Upper lobe of right lung (tissue), 1 donor: ENCODE results near the gene SLC24A4. TPM values are rescaled to one million over a fixed set of nuclear protein-coding genes. Genes with fewer than 3 reads are reported as not detected.
A peak's percentile ranks its signal among the peaks of the same experiment; 100 is the strongest.

ENCODE experiments used
- ATAC-seq: fragments of 200-7000 bp; cut with Tn5 transposase; one replicate; pipeline ENCODE4 v1.9.1; 2020; ENCODE audit warnings: mild to moderate bottlenecking, moderate library complexity
- DNase-seq: peaks from one replicate; pipeline ENCODE4 v3.0.0-alpha.2; 2020
- H3K27ac ChIP-seq: fragments of 200-600 bp; one replicate; pipeline ENCODE4 v1.8.0; 2022
- H3K27me3 ChIP-seq: fragments of 200-600 bp; one replicate; pipeline ENCODE4 v1.8.0; 2022; ENCODE audit warnings: mild to moderate bottlenecking
- H3K36me3 ChIP-seq: fragments of 200-600 bp; one replicate; pipeline ENCODE4 v1.8.0; 2022
- H3K4me1 ChIP-seq: fragments of 200-600 bp; one replicate; pipeline ENCODE4 v1.8.0; 2022
- H3K4me3 ChIP-seq: fragments of 200-600 bp; one replicate; pipeline ENCODE4 v1.8.0; 2022; ENCODE audit warnings: mild to moderate bottlenecking
- H3K9me3 ChIP-seq: fragments of 200-600 bp; one replicate; pipeline ENCODE4 v1.8.0; 2022
- CTCF ChIP-seq: fragments of 200-600 bp; IDR thresholded peaks from one replicate; pipeline ENCODE4 v1.8.0; 2022; ENCODE audit warnings: antibody characterized with exemption
- intact Hi-C: fragments of 100-400 bp; cut with DNase I; formaldehyde crosslinking; loops from one replicate; pipeline ENCODE4 v1.11.0; 2022
- total RNA-seq: library from RNA; stranded (reverse); fragmentation: NEBNext Ultra II Directional; extraction: Animal tissue kit (Norgen Biotek cat#: 25700); gene quantifications from one replicate; pipeline ENCODE4 v1.2.1, GENCODE V29; 2021
- donor health status: DM: no; HTN: yes; CAD: no; lungs with severe emphysema.

The SLC24A4 gene
- total RNA-seq, 1 donor from 2014 or later = 1.6 TPM

DNA sequence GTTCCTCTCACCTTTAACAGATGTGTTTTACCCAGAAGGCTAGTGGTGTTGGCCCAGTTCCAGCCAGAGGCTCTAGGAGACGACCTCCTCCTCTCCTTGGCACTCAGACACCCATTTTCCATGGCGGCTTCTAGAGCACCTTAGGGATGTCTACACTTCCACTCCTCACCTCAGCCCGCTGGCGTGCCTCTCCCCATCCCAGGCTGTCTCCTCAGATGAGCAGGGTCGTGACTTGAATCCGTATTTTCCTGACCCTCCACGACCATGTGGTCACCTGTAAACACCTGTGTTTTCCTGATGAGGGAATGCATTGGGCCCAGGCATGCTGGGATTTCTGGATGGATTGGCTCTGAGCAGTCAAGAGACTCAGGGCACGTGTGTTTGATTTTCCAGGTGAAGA is 168.8 kb downstream of the SLC24A4 start:
- no peak for ATAC-seq
- no peak for DNase-seq
- H3K4me1 ChIP-seq = peaks cover 31% of the 10 kb centered on the region
- intact Hi-C loops = no loop called here
- no peak for TF ChIP-seq CTCF
- no peak overlapping the region for H3K27ac ChIP-seq
- no peaks in the 10 kb centered on the region for H3K27me3 ChIP-seq
- H3K4me3 ChIP-seq = no peak overlapping the region
- H3K36me3 ChIP-seq = no peaks in the 10 kb centered on the region
- no peaks in the 10 kb centered on the region for H3K9me3 ChIP-seq

- no peak overlapping the region for H3K4me3 ChIP-seq
- no peaks in the 10 kb centered on the region for H3K36me3 ChIP-seq
- intact Hi-C loops = no loop called here
- H3K27ac ChIP-seq = no peak overlapping the region
- no peaks in the 10 kb centered on the region for H3K9me3 ChIP-seq
- no peak for TF ChIP-seq CTCF
- peaks cover 26% of the 10 kb centered on the region for H3K4me1 ChIP-seq
- DNase-seq (no peak), ATAC-seq (peak; percentile 73)
- no peaks in the 10 kb centered on the region for H3K27me3 ChIP-seq
Observed at GRCh38 chr14:92492258-92492657, 169.3 kb downstream of the SLC24A4 start.

GRCh38 chr14:92493024-92493423 is 170.1 kb downstream of the SLC24A4 start:
- no peak for ATAC-seq
- no peak for TF ChIP-seq CTCF
- Histone ChIP-seq H3K4me1 (peaks cover 21% of the 10 kb centered on the region), H3K27me3 (no peaks in the 10 kb centered on the region), H3K36me3 (no peaks in the 10 kb centered on the region), H3K9me3 (no peaks in the 10 kb centered on the region), H3K27ac (no peak overlapping the region), H3K4me3 (no peak overlapping the region)
- intact Hi-C loops = no loop called here
- no peak for DNase-seq

DNA sequence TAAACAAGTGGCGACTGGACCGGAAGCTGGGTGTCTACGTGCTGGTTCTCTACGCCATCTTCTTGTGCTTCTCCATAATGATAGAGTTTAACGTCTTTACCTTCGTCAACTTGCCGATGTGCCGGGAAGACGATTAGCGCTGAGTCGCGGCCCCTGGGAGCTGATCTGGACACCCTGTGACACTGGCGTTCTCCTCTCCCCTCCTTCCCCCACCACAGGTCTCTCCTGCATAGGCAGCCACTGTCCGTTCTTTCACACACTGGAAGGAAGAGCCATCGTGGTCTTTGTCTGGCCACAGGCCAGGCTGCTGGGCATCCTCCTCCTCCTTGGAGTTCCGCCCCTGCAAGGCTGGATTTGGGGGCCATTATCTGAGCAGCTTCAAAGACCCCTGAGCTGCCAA is 170.5 kb downstream of the SLC24A4 start:
- H3K4me1 ChIP-seq = peaks cover 21% of the 10 kb centered on the region

DNA sequence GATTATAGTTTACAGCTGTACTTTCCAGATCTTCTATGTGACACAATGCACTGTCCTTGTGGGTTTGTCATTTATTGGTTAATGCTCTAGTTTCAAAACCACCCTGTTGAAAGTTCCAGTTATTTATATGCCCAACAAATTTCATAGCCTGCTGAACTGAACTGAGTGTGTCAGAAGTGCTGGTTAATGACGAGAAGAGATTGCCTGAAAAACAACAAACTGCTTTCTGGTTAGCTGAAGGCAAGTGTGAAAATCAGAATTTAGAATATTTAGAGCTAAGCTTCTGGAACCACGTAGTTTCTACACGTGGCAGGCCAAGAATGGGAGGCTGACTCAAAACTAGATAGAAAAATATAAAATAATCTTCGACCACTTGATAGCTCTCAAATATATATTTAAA is 171.5 kb downstream of the SLC24A4 start:
- H3K4me3 ChIP-seq = no peak overlapping the region

More for the DNA sequence above, 170.5 kb downstream of the SLC24A4 start:
- no peak overlapping the region for H3K4me3 ChIP-seq
- TF ChIP-seq CTCF = no peak
- H3K27ac ChIP-seq = no peak overlapping the region
- intact Hi-C loops = no loop called here
- ATAC-seq = no peak
- H3K27me3 ChIP-seq = no peaks in the 10 kb centered on the region
- no peaks in the 10 kb centered on the region for H3K36me3 ChIP-seq
- H3K9me3 ChIP-seq = no peaks in the 10 kb centered on the region
- DNase-seq = no peak

More for the DNA sequence above, 171.5 kb downstream of the SLC24A4 start:
- no peaks in the 10 kb centered on the region for H3K9me3 ChIP-seq
- H3K27ac ChIP-seq = no peak overlapping the region
- ATAC-seq (peak; percentile 17), DNase-seq (no peak)
- no peaks in the 10 kb centered on the region for H3K27me3 ChIP-seq
- intact Hi-C loops = no loop called here
- no peaks in the 10 kb centered on the region for H3K36me3 ChIP-seq
- TF ChIP-seq CTCF = no peak
- peaks cover 15% of the 10 kb centered on the region for H3K4me1 ChIP-seq
